Measurements from ENCODE around the gene ACTRT3. TPM values are rescaled to one million over a fixed set of nuclear protein-coding genes. Genes with fewer than 3 reads are reported as not detected.

The ACTRT3 gene
- total RNA-seq, 1 experiment from 2014 or later: 4.3 TPM

- no peak overlapping the region for H3K4me3 ChIP-seq
- DNase-seq: no peak
- no peaks in the 10 kb centered on the region for H3K27me3 ChIP-seq
- H3K36me3 ChIP-seq: peaks cover 93% of the 10 kb centered on the region
- no peaks in the 10 kb centered on the region for H3K9me3 ChIP-seq
Observed at GRCh38 chr3:169781209-169781855, 12.0 kb upstream of the ACTRT3 start.

GRCh38 chr3:169780742-169781141 is 11.4 kb upstream of the ACTRT3 start:
- DNase-seq: no peak
- Histone ChIP-seq H3K36me3 (peaks cover 93% of the 10 kb centered on the region), H3K4me3 (no peak overlapping the region)

GRCh38 chr3:169777822-169778221 is 8.5 kb upstream of the ACTRT3 start:
- Histone ChIP-seq H3K9me3 (no peaks in the 10 kb centered on the region), H3K36me3 (peaks cover 85% of the 10 kb centered on the region), H3K27me3 (no peaks in the 10 kb centered on the region), H3K4me3 (no peak overlapping the region)
- no peak for DNase-seq

More at GRCh38 chr3:169780742-169781141, 11.4 kb upstream of the ACTRT3 start:
- no peaks in the 10 kb centered on the region for H3K27me3 ChIP-seq
- H3K9me3 ChIP-seq: no peaks in the 10 kb centered on the region

GRCh38 chr3:169774186-169774585 is 4.8 kb upstream of the ACTRT3 start:
- DNase-seq: no peak
- Histone ChIP-seq H3K27me3 (no peaks in the 10 kb centered on the region), H3K36me3 (peaks cover 48% of the 10 kb centered on the region), H3K4me3 (peak overlapping the region; percentile 90), H3K9me3 (no peaks in the 10 kb centered on the region)

GRCh38 chr3:169772897-169773816 is 3.8 kb upstream of the ACTRT3 start, which contains the start of gene MYNN:
Gene MYNN, plus strand, starts transcription at chr3:169773396. Its CDS starts 900 bp downstream, at chr3:169774296.
- Histone ChIP-seq H3K9me3 (no peaks in the 10 kb centered on the region), H3K4me3 (peak within 1 kb of the TSS; percentile 90), H3K27me3 (no peaks in the 10 kb centered on the region), H3K36me3 (peaks cover 39% of the 10 kb centered on the region)
- peak; percentile 92 for DNase-seq

- DNase-seq: peak; percentile 72
- H3K4me3 ChIP-seq: peak overlapping the region; percentile 90
- no peaks in the 10 kb centered on the region for H3K9me3 ChIP-seq
- H3K27me3 ChIP-seq: no peaks in the 10 kb centered on the region
- H3K36me3 ChIP-seq: peaks cover 31% of the 10 kb centered on the region
Observed at GRCh38 chr3:169772305-169772896, 3.0 kb upstream of the ACTRT3 start.

GRCh38 chr3:169771497-169772304 is 2.3 kb upstream of the ACTRT3 start:
- no peaks in the 10 kb centered on the region for H3K9me3 ChIP-seq
- DNase-seq: peak; percentile 59
- no peaks in the 10 kb centered on the region for H3K27me3 ChIP-seq
- peak overlapping the region; percentile 90 for H3K4me3 ChIP-seq
- peaks cover 24% of the 10 kb centered on the region for H3K36me3 ChIP-seq

- peak within 1 kb of the TSS; percentile 78 for H3K4me3 ChIP-seq
- H3K36me3 ChIP-seq: no peaks in the 10 kb centered on the region
- H3K9me3 ChIP-seq: peaks cover 10% of the 10 kb centered on the region
- DNase-seq: peak; percentile 96
- no peaks in the 10 kb centered on the region for H3K27me3 ChIP-seq
Observed at GRCh38 chr3:169764882-169765612, 4.3 kb downstream of the ACTRT3 start, which contains the start of gene TERC. Gene TERC, minus strand, starts transcription at chr3:169765060.

- DNase-seq: peak; percentile 60
- peaks cover 10% of the 10 kb centered on the region for H3K9me3 ChIP-seq
- peak overlapping the region; percentile 78 for H3K4me3 ChIP-seq
- no peaks in the 10 kb centered on the region for H3K36me3 ChIP-seq
- no peaks in the 10 kb centered on the region for H3K27me3 ChIP-seq
Observed at GRCh38 chr3:169764312-169764881, 5.0 kb downstream of the ACTRT3 start.

- H3K9me3 ChIP-seq: peaks cover 10% of the 10 kb centered on the region
- H3K27me3 ChIP-seq: peaks cover 2% of the 10 kb centered on the region; the same call in 1 of the 2 replicates
- no peaks in the 10 kb centered on the region for H3K36me3 ChIP-seq
- no peak overlapping the region for H3K4me3 ChIP-seq
- DNase-seq: peak; percentile 23
Observed at GRCh38 chr3:169760479-169760878, 8.9 kb downstream of the ACTRT3 start.

- DNase-seq: no peak
- Histone ChIP-seq H3K36me3 (no peaks in the 10 kb centered on the region), H3K27me3 (peaks cover 2% of the 10 kb centered on the region; the same call in 1 of the 2 replicates), H3K4me3 (no peak overlapping the region), H3K9me3 (peaks cover 10% of the 10 kb centered on the region)
Observed at GRCh38 chr3:169759256-169759655, 10.1 kb downstream of the ACTRT3 start.

GRCh38 chr3:169758359-169758994 is 10.9 kb downstream of the ACTRT3 start:
- no peaks in the 10 kb centered on the region for H3K36me3 ChIP-seq
- no peak for DNase-seq
- peaks cover 9% of the 10 kb centered on the region for H3K9me3 ChIP-seq
- no peak overlapping the region for H3K4me3 ChIP-seq
- peaks cover 3% of the 10 kb centered on the region for H3K27me3 ChIP-seq

- Histone ChIP-seq H3K27me3 (peaks cover 23% of the 10 kb centered on the region), H3K9me3 (peaks cover 4% of the 10 kb centered on the region), H3K4me3 (no peak overlapping the region), H3K36me3 (no peaks in the 10 kb centered on the region)
- no peak for DNase-seq
Observed at GRCh38 chr3:169755488-169755887, 13.9 kb downstream of the ACTRT3 start.

- Histone ChIP-seq H3K4me3 (no peak overlapping the region), H3K9me3 (no peaks in the 10 kb centered on the region), H3K27me3 (peaks cover 26% of the 10 kb centered on the region), H3K36me3 (no peaks in the 10 kb centered on the region)
- DNase-seq: no peak
Observed at GRCh38 chr3:169754711-169755110, 14.7 kb downstream of the ACTRT3 start.

- peaks cover 42% of the 10 kb centered on the region for H3K27me3 ChIP-seq
- no peaks in the 10 kb centered on the region for H3K36me3 ChIP-seq
- no peak for DNase-seq
Observed at GRCh38 chr3:169751875-169752274, 17.5 kb downstream of the ACTRT3 start.

More at GRCh38 chr3:169751875-169752274, 17.5 kb downstream of the ACTRT3 start:
- Histone ChIP-seq H3K4me3 (no peak overlapping the region), H3K9me3 (no peaks in the 10 kb centered on the region)

Measured in MG63 (cell line).